ENCODE results near the gene PITRM1.
"Not testable (repeated sequence)": the region's sequence is repeated elsewhere in the genome, so short reads cannot be mapped to it uniquely, and the experiment has no call there.

Gene PITRM1

GRCh38 chr10:3198900-3199299 lies 26.3 kb upstream of the PITRM1 start:
- DNase-seq = no peak

DNA sequence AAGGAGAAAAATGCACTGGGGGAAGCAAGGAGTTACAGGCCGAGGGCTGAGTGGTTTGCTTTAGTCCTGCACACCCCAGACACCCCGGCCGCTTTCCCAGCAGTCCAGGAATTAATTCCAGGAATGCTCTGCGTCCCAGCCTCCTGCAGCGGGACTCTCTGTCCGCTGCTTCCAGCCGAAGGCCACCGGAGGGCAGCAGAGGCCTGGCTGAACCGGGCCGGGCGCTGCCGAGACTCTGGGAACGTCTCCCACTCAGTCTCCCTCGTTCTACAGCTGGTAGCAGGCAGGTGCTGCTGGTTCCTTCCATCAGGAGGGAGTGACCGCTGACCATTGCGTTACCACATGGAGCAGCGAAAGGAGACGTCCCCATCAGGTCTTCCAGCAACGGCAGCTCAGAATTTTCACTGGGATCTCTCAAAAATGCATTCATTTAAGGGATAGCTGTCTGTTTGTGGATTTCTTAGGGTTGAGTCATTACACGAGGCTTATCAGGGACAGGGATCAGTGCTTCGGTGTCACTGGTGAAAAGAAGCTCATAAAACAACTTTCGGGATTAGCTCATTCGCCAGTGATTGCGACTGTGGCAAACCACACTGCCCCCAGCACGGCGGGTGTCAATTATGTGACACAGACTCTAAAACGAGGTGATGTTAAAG lies 24.9 kb upstream of the PITRM1 start:
- DNase-seq = peak; percentile 69

DNA sequence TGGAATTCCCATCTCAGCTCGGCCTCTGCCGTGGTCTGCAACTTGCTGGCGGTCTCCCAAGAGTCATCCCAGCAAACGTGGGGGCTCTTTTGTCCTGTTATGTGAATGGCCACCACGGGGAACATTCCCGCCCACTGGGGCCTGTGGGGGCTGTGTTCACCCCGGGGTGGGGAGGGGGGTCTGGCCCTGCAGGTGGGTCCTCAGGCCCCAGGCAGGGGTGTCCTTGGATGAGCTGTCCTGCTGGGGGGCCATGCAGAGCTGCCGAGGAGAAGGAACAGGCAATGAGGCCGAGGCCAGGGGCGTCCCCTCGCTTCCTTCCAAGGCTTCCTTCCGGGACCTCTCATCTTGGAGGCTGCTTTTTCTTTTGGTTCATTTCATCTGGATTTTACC lies 24.4 kb upstream of the PITRM1 start:
- no peak for DNase-seq

DNA sequence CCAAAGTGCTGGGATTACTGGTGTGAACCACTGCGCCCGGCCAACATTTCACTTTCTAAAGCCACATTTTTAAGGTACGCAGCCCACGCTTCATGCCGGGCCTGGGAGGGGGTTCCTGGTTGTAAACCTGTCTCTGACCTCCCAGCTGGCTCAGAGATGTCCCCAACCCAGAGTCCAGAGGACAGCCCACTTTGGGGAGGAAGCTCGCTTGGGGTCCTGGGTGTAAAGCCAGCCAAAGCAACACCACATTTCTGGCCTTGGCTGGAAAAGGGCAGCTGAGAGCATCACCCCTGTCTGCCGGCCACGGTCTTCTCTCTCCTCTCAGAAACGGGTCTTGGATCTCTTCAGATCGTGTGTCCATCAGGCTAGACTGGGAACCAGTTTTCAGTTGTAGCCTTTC lies 23.9 kb upstream of the PITRM1 start:
- no peak for DNase-seq

- DNase-seq = no peak
These were observed 23.1 kb upstream of the PITRM1 start for GRCh38 chr10:3195726-3196125.

DNA sequence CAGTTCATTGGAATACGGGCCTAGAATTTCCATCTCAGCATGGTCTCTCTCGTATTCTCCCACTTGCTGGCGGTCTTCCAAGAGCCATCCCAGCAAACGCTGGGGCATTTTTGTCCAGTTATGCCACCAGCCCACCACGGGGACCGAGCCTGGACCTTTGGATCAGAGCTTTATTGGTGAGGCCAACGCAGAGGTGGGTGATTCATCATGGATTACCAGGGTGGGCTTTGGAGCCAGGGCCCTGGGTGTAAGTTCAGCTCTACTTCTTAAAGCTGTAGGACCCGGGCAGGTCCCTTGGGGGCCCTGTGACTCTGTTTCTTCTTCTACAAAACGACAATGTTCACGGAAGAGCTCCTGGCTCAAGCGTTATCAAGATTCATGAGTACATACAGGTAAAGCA lies 22.7 kb upstream of the PITRM1 start:
- no peak for DNase-seq

DNA sequence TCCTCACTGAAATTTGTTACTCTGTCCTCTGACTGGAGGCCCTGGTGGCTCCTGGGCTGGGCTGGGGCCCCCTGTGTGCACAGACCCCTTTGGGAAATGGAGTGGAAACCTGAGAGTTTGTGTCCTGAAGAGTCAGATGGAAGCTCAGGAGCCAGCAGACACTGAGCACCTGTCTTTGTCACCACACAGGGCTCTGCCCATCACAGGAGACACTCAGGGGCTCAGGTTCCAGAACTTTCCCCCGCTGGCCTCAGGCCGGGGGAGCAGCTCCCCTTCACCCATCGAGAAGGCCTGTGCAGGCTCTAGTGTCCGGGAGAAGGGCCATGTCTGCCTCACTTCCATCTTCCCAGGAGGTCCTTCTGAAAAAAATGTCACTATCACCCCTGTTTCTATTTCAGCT lies 22.3 kb upstream of the PITRM1 start:
- no peak for DNase-seq

- DNase-seq = no peak
These were observed 21.2 kb upstream of the PITRM1 start for GRCh38 chr10:3193751-3194150.

DNA sequence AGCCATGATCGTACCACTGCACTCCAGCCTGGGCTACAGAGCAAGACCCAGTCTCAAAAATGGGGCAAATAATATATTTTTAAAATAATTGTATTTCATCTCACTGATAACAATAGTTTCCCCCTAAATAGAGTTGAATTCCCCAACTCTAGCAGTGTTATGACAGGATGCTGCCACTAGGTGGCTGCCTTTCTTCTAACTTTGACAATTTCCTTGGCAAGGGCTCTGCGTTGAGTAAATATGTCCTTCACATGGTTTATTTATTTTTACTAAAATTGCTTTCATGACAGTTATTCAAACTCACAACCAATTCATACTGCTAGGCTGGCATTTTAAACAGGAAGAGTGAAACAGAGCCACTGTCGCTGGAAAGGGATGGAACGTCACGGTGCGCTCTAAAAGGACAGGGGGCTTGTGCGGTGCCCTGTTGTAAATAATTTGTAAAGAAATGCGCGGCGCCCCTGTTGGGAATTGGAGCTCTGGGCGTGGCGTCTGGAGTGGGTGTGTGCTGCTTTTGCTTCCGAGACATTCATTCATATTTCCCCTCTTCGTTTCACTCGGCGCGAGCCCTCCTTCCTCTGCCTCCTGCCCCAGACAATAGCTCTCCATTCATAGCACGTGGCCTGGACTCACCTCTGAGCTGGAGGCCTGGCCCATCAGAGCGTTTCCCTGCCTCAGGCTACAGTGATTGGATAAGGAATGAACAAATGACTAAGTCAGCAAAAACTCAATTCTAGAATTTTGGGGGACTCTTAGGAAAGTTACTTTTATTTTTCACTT lies 20.5 kb upstream of the PITRM1 start:
- DNase-seq = peak; percentile 41

DNA sequence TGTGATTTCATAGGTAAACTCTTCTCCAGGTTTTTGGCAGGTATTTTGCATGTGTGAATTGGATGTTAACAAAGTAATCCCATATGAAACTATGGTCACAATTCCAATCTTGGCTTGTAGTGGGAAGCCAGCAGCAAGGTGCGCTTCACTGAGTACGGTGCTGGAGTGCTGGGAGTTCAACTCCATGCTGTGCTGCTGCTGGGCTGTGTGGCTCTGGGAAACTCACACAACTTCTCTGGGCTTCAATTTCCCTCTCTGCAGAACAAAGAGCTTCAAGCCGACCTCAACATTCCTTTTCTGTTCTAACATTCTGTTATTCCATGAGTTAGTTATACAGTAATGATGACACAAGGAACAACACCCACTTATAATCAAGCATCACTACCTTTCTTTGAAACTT lies 18.2 kb upstream of the PITRM1 start:
- no peak for DNase-seq

GRCh38 chr10:3187229-3187628 lies 14.6 kb upstream of the PITRM1 start:
- not testable (repeated sequence) for DNase-seq

GRCh38 chr10:3186368-3186767 lies 13.8 kb upstream of the PITRM1 start:
- no peak for DNase-seq

DNA sequence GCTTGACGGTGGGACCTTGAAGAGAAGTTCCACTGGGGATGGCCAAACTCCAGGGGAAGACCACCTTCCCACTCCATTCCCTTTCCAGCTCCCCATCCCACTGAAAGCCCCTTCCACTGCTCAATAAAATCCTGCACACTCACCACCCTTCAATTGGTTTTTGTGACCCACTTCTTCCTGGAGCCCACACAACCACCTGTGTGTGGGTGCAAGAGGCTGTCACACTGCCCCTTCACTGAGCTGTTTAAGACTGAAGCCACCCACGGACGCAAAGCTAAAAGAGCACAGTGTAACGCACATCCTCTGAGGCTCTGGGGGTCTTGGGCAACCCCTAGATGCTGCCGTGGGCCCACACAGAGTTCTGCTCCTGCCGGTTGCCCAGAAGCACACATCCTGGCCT lies 12.8 kb upstream of the PITRM1 start:
- DNase-seq = no peak

DNA sequence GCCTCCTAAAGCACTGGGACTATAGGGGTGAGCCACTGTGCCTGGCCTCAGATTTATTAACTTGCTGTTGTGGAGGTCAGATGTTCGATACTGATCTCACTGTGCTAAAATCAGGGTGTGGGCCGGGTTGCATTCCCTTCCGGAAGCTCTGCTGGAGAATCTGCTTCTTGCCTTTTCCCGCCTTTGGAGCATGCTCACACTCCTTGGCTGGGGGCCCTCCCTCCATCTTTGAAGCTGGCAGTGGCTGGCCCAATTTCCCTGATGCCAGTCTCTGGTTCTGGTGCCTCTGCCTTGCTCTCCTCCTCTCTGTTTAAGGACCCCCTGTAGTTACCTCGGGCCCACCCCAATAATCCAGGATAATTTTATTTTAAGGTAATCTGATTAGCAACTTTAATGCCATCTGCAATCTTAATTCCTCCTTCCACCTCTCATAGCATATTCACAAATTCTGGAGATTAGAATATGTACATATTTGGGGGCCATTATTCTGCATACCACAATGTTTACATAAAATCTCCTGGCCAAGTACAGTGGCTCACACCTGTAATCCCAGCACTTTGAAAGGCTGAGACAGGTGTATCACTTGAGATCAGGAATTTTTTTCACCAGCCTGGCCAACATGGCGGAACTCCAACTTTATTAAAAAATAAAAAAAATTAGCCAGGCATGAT lies 7.9 kb upstream of the PITRM1 start:
- no peak for DNase-seq

- no peak for DNase-seq
These were observed 6.6 kb upstream of the PITRM1 start for GRCh38 chr10:3179174-3179573.

- no peak for DNase-seq
These were observed 5.5 kb upstream of the PITRM1 start for GRCh38 chr10:3178042-3178441.

DNA sequence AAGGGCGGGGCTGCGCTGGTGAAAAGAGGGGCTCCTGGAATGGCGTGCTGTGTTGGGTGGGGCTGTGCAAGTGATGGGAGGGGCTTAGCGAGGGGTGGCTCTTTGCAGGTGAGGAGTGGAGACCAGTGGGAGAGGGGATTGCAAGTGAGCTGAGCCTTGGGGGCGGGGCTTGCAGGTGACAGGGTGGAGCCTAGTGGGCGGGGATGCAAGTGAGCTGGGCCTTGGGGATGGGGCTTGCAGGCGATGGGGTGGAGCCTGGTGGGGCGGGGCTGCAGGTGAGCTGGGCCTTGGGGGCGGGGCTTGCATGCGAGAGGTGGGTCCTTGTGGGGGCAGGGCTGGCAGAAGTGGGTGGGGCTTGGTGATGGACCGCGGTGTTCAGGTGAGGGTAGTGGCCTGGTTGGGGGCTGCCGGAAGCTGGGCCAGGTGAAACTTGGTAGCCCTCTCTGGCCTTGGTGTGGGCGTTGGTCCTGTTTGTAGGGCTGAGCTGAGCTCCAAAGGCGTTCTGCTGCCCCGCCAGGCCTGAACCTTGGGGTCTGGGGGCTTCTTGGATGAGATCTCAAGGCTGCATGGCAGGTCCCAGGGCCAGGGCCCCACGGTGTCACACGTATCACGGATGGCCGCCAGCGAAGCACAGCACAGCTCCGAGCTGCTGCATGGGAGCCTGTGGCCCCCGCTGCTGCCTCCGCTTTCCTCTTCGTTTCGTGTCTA lies 743 bp upstream of the PITRM1 start:
- DNase-seq = no peak

DNA sequence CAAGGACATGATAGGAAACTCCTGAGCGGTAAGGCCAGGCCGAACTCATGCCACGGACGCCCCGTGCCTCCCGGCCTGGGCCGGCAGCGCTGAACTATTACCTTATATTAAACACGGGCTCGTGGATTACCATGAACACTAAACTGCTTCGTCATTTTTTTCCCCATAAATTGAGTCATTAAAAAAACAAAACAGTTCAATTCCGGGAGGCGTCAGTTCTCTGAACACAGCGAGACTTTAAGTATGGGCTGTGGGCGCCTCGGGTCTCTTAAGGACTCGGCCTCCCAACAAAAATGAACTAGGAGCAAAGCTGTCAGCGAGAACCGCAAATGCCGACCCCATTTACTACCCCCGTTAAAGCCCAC lies 519 bp downstream of the PITRM1 start:
- DNase-seq = peak; percentile 57

DNA sequence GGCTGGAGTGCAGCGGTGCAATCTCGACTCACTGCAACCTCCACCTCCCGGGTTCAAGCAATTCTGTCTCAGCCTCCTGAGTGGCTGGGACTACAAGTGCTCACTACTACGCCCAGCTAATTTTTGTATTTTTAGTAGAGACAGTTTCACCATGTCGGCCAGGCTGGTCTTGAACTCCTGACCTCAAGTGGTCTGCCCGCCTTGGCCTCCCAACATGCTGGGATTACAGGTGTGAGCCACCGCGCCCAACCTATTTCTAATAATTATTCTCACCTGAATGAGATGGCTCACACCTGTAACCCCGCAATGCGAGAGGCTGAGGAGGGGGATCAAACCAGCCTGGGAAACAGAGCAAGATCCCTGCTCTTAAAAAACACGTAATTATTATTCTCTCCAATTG lies 1.1 kb downstream of the PITRM1 start:
- not testable (repeated sequence) for DNase-seq

DNA sequence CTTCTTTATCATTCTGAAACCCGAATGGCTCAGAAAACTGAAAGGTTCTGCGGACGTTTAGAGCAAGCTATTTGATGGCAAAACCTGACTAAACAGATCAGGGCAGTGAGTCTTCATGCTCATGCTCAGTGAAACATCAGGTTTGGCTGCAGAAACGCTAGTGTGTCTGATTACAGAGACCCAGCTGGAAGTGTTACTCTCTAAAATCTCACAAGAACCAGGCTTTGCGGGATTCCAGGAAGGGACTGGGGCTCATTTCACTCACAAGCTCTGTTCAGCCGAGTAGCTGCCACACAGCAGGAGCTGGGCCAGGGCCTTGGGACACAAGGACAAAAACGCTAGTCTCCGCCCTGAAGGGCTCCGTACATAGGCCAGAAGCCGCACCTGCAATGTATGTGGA lies 2.9 kb downstream of the PITRM1 start:
- DNase-seq = no peak

DNA sequence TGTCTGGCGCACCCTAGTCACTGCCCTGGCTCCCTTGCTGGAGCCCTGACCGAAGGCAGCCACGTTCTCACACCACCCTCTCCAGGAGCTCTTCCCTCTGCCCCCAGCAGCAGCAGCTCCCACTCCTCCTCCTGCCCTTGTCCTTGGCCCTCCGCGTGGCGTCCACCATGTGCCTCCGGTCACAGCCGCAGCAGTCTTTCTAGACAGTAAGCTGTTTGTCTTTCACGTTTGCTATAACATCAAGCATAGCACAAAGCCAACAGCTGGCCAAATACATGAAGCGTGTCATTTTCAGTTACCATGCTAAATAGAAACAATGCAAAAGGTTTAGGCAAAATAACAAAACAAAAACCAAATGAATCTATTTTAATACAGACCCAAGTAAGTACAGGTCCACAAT lies 3.3 kb downstream of the PITRM1 start:
- no peak for DNase-seq

DNA sequence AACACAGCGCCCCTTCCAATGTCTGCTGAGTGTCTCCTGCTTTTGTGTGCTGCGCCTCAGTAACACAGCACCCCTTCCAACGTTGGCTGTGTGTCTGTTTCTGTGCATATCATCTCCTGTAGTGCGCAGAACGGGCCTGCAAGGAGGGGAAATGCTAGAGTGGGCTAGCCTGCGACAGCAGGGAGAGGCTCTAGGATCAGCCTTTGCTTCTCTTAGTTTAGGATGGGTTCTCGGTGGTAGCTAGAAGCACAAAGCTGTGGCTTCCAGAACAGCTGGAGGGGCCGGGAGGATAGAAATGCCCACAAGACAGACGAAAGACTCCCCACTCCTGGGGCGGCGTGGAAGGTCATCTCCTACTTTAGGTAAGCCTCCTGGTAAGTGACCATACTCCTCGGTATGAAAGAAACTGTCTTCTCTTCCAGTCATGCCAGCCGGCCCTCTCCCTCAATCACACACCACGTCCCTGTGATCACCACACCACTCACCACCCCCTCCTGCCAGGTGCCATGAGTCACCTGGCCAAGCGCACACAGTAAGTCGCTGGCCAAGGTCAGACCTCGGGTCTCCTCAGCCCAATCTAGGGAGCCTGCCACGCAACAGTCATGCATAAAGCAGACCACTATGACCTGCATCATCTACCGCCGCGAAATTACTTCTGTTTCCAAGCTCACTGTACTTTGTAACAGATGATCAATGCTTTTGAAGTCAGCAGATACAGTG lies 4.8 kb downstream of the PITRM1 start:
- DNase-seq = no peak

Data from amniotic stem cell (primary cell).